AG20443 (cell line): Measurements from ENCODE around the gene ZNF221.
A peak's percentile ranks its signal among the peaks of the same experiment; 100 is the strongest.
"Not testable (repeated sequence)": the region's sequence is repeated elsewhere in the genome, so short reads cannot be mapped to it uniquely, and the experiment has no call there.

Source experiments
- DNase-seq: peaks from one replicate; pipeline ENCODE4 v3.0.0; 2012; ENCODE audit warnings: low spot score, mixed read lengths

ZNF221 gene

DNA sequence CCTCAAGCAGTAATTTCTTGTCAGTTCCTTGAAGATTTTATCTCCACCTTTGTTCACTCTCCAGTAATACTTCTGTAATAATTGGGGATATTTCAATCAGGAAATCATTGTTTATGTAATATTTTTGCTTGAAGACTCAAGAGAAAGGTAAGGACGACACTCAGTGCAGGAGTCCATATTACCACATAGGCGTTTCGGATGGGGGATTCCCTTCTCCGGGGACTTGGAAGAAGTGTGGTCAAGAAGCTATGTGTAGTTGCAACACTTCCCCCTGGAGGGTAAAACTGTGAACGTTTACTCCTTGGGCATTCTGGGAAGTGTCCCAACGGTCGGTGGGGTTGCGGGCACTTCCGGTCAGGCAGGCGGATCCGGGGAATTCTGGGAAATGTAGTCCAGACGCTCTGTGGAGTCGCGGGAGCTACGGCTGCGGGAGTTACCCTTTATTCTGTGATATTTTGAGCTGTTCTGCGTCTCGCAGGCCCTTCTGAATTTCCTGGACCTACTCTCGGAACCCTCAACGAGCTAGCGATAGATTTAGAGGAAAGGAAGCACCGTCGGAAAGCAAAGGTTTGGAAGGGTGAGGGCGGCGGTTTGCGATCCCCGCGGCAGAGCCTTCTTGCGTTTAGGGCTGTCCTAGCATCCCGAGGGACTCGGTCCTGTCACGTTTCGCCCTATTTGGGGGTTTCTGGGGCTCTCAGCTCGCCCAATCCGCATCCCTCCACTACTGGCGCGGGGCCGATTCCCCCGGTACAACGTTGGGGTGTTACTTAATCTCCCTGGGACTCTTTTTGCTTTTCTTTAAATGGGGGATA is at the start of gene ZNF221:
Gene ZNF221 (plus strand): TSS at position 395 of the 812 bp plus-strand sequence. CDS start 11,499 bp downstream, outside the sequence.
- DNase-seq = peak; percentile 97

- peak; percentile 94 for DNase-seq
These were observed 49.3 kb upstream of the ZNF221 start for GRCh38 chr19:43901395-43902390.

GRCh38 chr19:43902399-43902798 is 48.6 kb upstream of the ZNF221 start:
- DNase-seq = no peak

- no peak for DNase-seq
These were observed 45.1 kb upstream of the ZNF221 start for GRCh38 chr19:43905897-43906296.

DNA sequence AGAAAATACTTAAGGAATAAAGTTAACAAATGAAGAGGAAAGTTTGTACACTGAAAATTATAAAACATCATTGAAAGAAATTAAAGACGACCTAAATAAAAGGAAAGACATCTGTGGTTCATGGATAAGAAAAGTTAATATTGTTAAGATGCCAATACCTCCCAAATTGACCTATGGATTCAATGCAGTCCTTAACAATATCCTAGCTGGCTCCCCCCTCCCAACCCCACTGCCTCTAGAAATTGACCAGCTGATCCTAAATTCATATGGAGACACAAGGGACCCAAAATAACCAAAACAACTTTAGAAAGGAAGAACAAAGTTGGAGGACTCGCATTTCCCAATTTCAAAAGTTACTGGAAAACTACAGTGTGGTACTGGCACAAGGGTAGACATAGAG is 44.3 kb upstream of the ZNF221 start:
- no peak for DNase-seq

DNA sequence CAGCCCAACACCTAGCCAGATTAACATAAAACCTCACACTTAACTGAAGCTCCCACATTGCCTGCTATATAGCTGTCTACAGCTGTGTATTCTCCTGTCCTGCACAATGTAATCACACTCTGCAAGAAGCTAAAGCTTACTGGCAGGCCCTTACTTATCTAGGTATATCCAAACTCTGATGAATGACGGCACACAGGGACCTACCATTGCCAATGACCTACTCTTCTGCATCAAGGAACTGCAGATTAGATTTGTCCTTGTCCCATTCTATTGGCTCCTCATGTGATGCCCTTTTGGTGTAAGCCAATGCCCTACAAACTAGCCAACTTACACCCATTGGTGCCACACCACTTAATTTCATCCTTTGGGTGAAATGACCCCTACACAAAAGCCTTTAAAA is 42.4 kb upstream of the ZNF221 start:
- DNase-seq = no peak

GRCh38 chr19:43910884-43911283 is 40.1 kb upstream of the ZNF221 start:
- DNase-seq = no peak

DNA sequence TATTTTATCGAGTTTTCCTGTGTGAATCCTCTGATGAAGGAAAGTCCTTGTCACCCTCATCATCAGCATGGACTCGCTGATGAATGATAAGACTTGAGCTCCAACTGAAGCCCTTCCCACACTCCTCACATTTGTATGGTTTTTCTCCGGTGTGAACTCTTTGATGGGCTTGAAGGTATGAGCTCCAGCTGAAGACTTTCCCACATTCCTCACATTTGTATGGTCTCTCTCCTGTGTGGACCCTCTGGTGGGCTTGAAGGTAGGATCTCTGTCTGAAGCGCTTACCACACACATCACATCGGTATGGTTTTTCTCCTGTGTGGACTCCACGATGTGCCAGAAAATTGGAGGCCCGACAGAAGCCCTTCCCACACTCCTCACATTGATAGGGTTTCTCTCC is 37.6 kb upstream of the ZNF221 start:
- DNase-seq = no peak

- no peak for DNase-seq
These were observed 37.0 kb upstream of the ZNF221 start for GRCh38 chr19:43914051-43914450.

GRCh38 chr19:43923875-43924274 is 27.2 kb upstream of the ZNF221 start:
- DNase-seq = no peak

DNA sequence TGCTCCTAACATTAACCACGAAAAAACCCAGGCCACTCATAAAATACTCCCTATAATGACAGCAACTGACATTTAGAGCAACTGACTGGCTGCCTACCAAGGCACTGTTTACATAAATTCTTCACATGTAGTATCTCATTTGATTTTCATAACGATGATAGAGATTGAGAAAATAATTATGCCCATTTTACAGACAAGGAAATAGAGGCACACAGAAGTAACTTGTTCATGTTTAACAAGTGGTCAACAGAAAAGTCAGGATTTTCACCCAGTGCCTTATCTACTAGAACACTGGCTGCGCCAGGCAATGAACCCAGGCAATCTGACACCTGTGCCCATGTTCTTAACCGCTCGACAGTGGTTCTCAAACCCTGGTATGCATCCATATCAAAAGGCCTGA is 22.2 kb upstream of the ZNF221 start:
- DNase-seq = no peak

DNA sequence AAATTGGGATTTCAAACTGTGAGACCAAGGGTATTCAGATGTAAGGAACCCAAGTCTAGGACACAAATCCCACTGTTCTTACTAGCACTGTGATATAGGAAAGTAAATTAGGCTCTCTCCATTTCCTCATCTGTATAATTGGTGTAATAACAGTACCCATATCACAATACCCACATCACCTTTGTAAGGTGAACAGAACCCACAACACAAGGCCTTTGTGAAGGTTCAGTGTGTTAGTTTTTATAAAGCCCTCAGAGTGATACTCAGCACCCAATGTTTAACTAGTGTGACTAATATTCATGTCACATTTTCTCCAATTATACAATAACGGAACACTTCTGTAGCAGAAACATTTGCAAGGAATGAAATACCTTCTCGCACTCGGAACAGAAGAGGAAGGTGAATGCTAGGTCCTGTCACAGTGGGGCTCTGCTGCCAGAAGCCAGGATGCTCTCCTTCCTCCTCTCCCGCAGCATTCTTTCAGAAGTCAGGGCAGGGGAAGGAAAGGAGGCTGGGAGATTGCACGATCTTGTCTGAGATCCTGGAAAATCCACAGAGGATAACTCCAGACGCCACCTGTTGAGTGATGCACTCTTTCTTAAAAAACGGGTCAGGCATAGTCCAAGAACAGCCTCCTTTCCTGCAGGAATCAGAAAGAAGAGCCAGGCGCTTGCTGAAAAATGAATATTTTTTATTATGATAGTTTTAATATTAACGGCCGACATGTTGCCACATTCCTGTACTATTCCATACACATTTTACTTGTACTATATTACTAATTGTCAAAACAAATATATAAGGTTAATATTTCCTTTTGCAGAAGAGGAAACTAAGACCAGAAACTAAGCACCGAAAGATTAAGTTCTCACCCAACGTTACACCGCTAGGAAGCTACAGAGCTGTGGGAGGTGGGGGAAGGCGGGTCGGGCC is 16.7 kb upstream of the ZNF221 start:
- peak; percentile 27 for DNase-seq

DNA sequence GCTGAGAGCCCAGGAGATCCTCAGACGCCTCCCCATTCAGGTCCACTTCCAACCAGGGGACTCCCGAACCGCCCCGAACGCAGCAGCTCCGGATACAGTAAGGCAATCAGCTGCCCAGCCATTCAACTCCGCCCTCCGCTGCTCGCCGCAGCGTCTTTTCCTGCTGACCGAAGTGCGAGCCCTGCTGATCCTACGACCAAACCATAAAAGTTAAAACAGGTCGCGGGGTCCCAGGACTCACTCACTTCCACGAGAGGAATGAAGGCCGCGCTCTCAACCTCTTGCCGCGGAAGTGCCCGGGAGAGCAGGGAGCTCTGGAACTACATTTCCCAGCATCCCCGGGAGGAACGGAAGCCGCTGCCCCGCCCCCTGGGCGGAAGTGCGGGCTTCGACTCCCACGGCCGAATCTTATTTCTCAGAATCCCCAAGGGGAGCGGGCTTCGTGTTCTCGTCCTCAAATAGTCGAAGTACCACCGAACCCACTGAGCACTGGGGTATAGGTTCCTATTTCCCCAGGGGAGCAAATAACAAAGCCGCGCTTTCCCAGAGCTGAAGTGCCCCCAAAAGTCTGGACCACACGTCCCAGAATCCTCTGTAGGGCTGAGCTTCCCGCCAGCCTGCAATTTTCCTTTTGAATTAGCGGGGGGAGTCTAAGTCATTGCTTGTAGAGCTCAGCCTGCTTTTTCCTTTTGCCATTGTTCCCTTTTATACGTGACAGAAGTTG is 15.9 kb upstream of the ZNF221 start, which contains the start of gene ZNF45:
Gene ZNF45 (minus strand): TSS at position 298 of the 724 bp plus-strand sequence. CDS start 13,097 bp downstream, outside the sequence.
- peak; percentile 97 for DNase-seq

- DNase-seq = no peak
These were observed 14.8 kb upstream of the ZNF221 start for GRCh38 chr19:43936188-43936587.

GRCh38 chr19:43939557-43940260 is 11.3 kb upstream of the ZNF221 start:
- DNase-seq = no peak

DNA sequence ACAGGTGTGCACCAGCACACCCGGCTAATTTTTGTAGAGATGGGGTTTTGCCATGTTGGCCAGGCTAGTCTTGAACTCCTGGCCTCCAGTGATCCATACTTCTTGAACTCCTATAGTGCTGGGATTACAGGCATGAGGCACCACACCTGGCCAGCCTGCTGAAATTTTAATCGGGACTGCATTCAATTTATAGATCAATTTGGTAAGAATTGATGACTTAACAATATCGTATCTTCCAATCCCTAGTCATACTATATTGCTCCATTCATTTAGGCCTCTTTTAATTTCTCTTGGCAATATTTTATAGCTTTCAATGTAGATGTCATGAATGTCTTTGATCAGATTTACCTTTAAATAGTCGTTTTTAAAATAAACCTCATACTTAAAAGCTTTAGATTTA is 10.3 kb upstream of the ZNF221 start:
- no peak for DNase-seq

DNA sequence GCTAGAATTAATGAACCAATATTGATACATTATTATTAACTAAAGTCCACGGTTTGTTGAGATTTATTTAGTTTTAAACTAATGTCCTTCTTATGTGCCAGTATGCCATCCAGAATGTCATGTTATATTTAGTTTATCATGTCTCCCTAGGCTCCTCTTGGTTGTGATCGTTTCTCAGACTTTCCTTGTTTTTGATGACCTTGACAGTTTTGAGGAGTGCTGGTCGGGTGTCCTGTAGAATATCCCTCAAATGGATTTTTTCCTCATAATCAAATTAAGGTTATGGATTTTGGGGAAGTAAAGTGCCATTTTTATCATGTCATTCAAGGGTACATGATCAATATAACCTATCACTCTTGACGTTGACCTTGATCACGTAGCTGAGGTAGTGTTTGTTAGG is 9.8 kb upstream of the ZNF221 start:
- no peak for DNase-seq

DNA sequence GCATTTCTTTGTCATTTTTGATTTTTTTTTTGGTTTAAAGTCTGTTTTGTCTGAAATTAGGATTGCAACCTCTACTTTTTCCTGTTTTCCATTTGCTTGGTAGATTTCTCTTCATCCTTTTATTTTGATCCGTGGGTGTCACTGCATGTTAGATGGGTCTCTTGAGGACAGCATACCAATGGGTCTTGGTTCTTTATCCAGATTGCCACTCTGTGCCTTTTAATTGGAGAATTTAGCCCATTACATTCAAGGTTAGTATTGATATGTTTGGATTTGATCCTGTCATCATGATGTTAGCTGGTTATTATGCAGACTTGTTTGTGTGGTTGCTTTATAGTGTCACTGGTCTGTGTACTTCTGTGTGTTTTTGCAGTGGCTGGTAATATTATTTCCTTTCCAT is 3.6 kb upstream of the ZNF221 start:
- DNase-seq = not testable (repeated sequence)

- DNase-seq = not testable (repeated sequence)
These were observed 1.2 kb upstream of the ZNF221 start for GRCh38 chr19:43949803-43950202.

- DNase-seq = no peak
These were observed 5.8 kb downstream of the ZNF221 start for GRCh38 chr19:43956827-43957226.
